HUES64 (cell line): ENCODE measurements around the gene LRCH1.
A peak's percentile ranks its signal among the peaks of the same experiment; 100 is the strongest.

Experiments used
- H3K27ac ChIP-seq: 2 replicates; pipeline ENCODE4 v1.7.0; 2013; ENCODE audit warnings: low read depth, low read length, inconsistent platforms
- H3K27me3 ChIP-seq: 2 replicates; pipeline ENCODE4 v1.6.1; 2013; ENCODE audit warnings: mild to moderate bottlenecking, low read length; ENCODE audit not compliant: insufficient read depth
- H3K36me3 ChIP-seq: 2 replicates; pipeline ENCODE4 v1.6.1; 2013; ENCODE audit warnings: mild to moderate bottlenecking, low read length; ENCODE audit not compliant: insufficient read depth
- H3K4me1 ChIP-seq: 2 replicates; pipeline ENCODE4 v1.6.1; 2013; ENCODE audit warnings: mild to moderate bottlenecking, low read length, moderate library complexity; ENCODE audit not compliant: insufficient read depth
- H3K4me3 ChIP-seq: 2 replicates; pipeline ENCODE4 v1.5.1; 2013; ENCODE audit warnings: mild to moderate bottlenecking, low read length, moderate library complexity
- H3K9ac ChIP-seq: 2 replicates; pipeline ENCODE4 v1.6.1; 2013; ENCODE audit warnings: mild to moderate bottlenecking, low read depth, low read length
- H3K9me3 ChIP-seq: 2 replicates; pipeline ENCODE4 v1.6.1; 2013; ENCODE audit warnings: low read depth, low read length; ENCODE audit not compliant: insufficient read depth
- WGBS: fragments of 150-250, 120-280 bp; methylation state at CpG from one replicate; pipeline ENCODE4 v1.1.7; 2013; ENCODE audit warnings: missing lambda C conversion rate; 5-methylcytosine and 5-hydroxymethylcytosine counted together

Gene LRCH1

GRCh38 chr13:46659413-46660065 lies 106.6 kb downstream of the LRCH1 start:
- H3K9ac ChIP-seq: no peak overlapping the region
- H3K27me3 ChIP-seq: no peaks in the 10 kb centered on the region
- WGBS: 96% methylated on average over 6 of the region's 6 CpGs
- peaks cover 41% of the 10 kb centered on the region for H3K4me1 ChIP-seq
- H3K9me3 ChIP-seq: no peaks in the 10 kb centered on the region
- H3K4me3 ChIP-seq: no peak overlapping the region
- H3K36me3 ChIP-seq: no peaks in the 10 kb centered on the region
- no peak overlapping the region for H3K27ac ChIP-seq

- Histone ChIP-seq H3K36me3 (no peaks in the 10 kb centered on the region), H3K27ac (no peak overlapping the region), H3K9ac (no peak overlapping the region), H3K9me3 (no peaks in the 10 kb centered on the region), H3K27me3 (no peaks in the 10 kb centered on the region), H3K4me3 (no peak overlapping the region), H3K4me1 (peaks cover 44% of the 10 kb centered on the region)
- WGBS: 93% methylated on average over 3 of the region's 3 CpGs
Measured at GRCh38 chr13:46660416-46660815, 107.4 kb downstream of the LRCH1 start.

- no peaks in the 10 kb centered on the region for H3K9me3 ChIP-seq
- H3K36me3 ChIP-seq: no peaks in the 10 kb centered on the region
- H3K4me1 ChIP-seq: peaks cover 44% of the 10 kb centered on the region
- no peak overlapping the region for H3K27ac ChIP-seq
- no peaks in the 10 kb centered on the region for H3K27me3 ChIP-seq
- H3K4me3 ChIP-seq: no peak overlapping the region
- no peak overlapping the region for H3K9ac ChIP-seq
- WGBS: 96% methylated on average over 4 of the region's 4 CpGs
Measured at GRCh38 chr13:46660857-46661256, 107.9 kb downstream of the LRCH1 start.

- Histone ChIP-seq H3K36me3 (no peaks in the 10 kb centered on the region), H3K4me1 (peaks cover 54% of the 10 kb centered on the region), H3K4me3 (no peak overlapping the region), H3K27me3 (no peaks in the 10 kb centered on the region), H3K9ac (no peak overlapping the region), H3K9me3 (no peaks in the 10 kb centered on the region), H3K27ac (no peak overlapping the region)
- WGBS: 91% methylated on average over 3 of the region's 3 CpGs
Measured at GRCh38 chr13:46662690-46663089, 109.7 kb downstream of the LRCH1 start.

GRCh38 chr13:46663206-46664037 lies 110.5 kb downstream of the LRCH1 start:
- H3K27ac ChIP-seq: peak overlapping the region; percentile 48; the same call in 1 of the 2 replicates
- peaks cover 61% of the 10 kb centered on the region for H3K4me1 ChIP-seq

GRCh38 chr13:46664195-46664594 lies 111.2 kb downstream of the LRCH1 start:
- no peak overlapping the region for H3K4me3 ChIP-seq
- H3K36me3 ChIP-seq: no peaks in the 10 kb centered on the region
- no peak overlapping the region for H3K9ac ChIP-seq
- no peaks in the 10 kb centered on the region for H3K9me3 ChIP-seq
- no peaks in the 10 kb centered on the region for H3K27me3 ChIP-seq
- H3K27ac ChIP-seq: no peak overlapping the region
- peaks cover 67% of the 10 kb centered on the region for H3K4me1 ChIP-seq
- 100% methylated on average over 2 of the region's 3 CpGs for WGBS

More at GRCh38 chr13:46663206-46664037, 110.5 kb downstream of the LRCH1 start:
- WGBS: 50% methylated on average over 3 of the region's 3 CpGs
- 0 out of 2 replicates have a peak overlapping the region, but pooled peaks have one; percentile 8 for H3K9ac ChIP-seq
- H3K4me3 ChIP-seq: no peak overlapping the region
- H3K36me3 ChIP-seq: no peaks in the 10 kb centered on the region
- H3K27me3 ChIP-seq: no peaks in the 10 kb centered on the region
- H3K9me3 ChIP-seq: no peaks in the 10 kb centered on the region

GRCh38 chr13:46665248-46665632 lies 112.3 kb downstream of the LRCH1 start:
- H3K4me3 ChIP-seq: no peak overlapping the region
- H3K36me3 ChIP-seq: no peaks in the 10 kb centered on the region
- H3K9ac ChIP-seq: no peak overlapping the region
- no peaks in the 10 kb centered on the region for H3K9me3 ChIP-seq
- peaks cover 68% of the 10 kb centered on the region for H3K4me1 ChIP-seq
- H3K27me3 ChIP-seq: no peaks in the 10 kb centered on the region
- H3K27ac ChIP-seq: no peak overlapping the region

- Histone ChIP-seq H3K9ac (no peak overlapping the region; the same call in 1 of the 2 replicates), H3K27ac (peak overlapping the region; percentile 38), H3K9me3 (no peaks in the 10 kb centered on the region), H3K4me3 (0 out of 2 replicates have a peak overlapping the region, but pooled peaks have one; percentile 5), H3K4me1 (peaks cover 68% of the 10 kb centered on the region), H3K27me3 (no peaks in the 10 kb centered on the region), H3K36me3 (no peaks in the 10 kb centered on the region)
- 61% methylated on average over 7 of the region's 7 CpGs for WGBS
Measured at GRCh38 chr13:46665633-46666482, 112.9 kb downstream of the LRCH1 start.

GRCh38 chr13:46666727-46667456 lies 113.9 kb downstream of the LRCH1 start:
- Histone ChIP-seq H3K27ac (peak overlapping the region; percentile 45), H3K27me3 (no peaks in the 10 kb centered on the region), H3K4me1 (peaks cover 68% of the 10 kb centered on the region), H3K9ac (no peak overlapping the region), H3K36me3 (no peaks in the 10 kb centered on the region), H3K9me3 (no peaks in the 10 kb centered on the region), H3K4me3 (0 out of 2 replicates have a peak overlapping the region, but pooled peaks have one; percentile 10)
- WGBS: 34% methylated on average over 3 of the region's 3 CpGs

GRCh38 chr13:46667687-46668281 lies 114.8 kb downstream of the LRCH1 start:
- no peaks in the 10 kb centered on the region for H3K27me3 ChIP-seq
- no peak overlapping the region for H3K27ac ChIP-seq
- 100% methylated on average over 2 of the region's 4 CpGs for WGBS
- H3K4me1 ChIP-seq: peaks cover 60% of the 10 kb centered on the region
- H3K4me3 ChIP-seq: no peak overlapping the region
- no peaks in the 10 kb centered on the region for H3K9me3 ChIP-seq
- H3K9ac ChIP-seq: no peak overlapping the region
- no peaks in the 10 kb centered on the region for H3K36me3 ChIP-seq
